Measurements from ENCODE around the gene RETREG2.

Gene RETREG2

DNA sequence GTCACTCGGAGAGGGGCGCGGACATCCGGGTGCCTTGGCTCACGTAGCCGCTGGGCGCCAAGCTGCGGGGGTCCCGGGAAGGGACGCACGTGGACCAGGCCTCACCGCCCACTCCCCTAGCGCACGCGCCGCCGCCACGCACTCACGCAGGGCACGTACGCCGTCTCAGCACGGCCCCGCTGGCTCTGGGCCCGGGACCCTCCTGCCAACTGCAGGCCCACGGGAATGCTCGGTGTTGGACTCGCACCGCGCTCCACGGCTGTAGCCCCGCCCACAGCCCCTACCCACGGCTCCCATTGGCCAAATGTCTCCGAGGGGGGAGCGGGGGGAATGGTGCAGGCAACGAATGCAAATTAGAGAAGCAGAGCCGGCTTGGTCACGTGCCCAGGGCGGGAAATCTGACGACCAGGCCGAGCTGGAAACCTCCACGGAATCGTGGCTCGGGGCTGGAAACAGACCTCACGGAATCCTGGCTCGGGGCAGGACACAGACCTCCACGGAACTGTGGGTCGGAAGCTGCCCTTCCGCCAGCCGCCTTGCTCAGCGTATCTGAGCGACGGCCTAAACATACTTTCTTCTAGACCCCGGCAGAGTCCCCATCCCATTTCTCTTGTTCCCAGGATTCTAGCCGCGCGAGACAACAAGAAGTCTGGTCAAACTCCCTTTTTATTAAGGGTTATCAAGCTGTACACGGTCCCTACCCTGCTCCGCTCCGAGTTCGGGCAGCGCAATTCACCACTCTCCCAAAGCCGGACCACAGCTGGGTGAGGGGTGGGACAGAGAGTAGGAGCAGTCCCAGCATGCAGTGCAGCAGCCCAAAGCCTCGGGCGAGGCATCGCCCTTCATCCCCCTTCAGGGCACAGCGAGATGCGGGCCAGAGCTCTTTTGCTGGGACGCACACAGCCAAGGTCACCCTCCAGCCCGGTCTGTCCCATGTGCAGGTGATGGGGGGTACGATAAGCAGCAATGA, 40.9 kb downstream of the RETREG2 start, which contains the start of gene ABCB6:
Gene ABCB6, minus strand, starts transcription at position 227 of the 970 bp plus-strand sequence. CDS start 285 bp downstream, outside the sequence.
- DNase-seq (ENCODE audit: low spot score): peak; percentile 94
- TF ChIP-seq CTCF (IDR thresholded peaks at IDR 0.05; ENCODE audit: extremely low read depth, missing control alignments): no peak

- DNase-seq (ENCODE audit: low spot score): no peak
- TF ChIP-seq CTCF (IDR thresholded peaks at IDR 0.05; ENCODE audit: extremely low read depth, missing control alignments): no peak
Observed at GRCh38 chr2:219219784-219220532, 41.9 kb downstream of the RETREG2 start.

- DNase-seq (ENCODE audit: low spot score): no peak
- no peak for TF ChIP-seq CTCF (IDR thresholded peaks at IDR 0.05; ENCODE audit: extremely low read depth, missing control alignments)
Observed at GRCh38 chr2:219220652-219221402, 42.8 kb downstream of the RETREG2 start.

- no peak for DNase-seq (ENCODE audit: low spot score)
- no peak for TF ChIP-seq CTCF (IDR thresholded peaks at IDR 0.05; ENCODE audit: extremely low read depth, missing control alignments)
Observed at GRCh38 chr2:219221957-219222518, 44.0 kb downstream of the RETREG2 start.

DNA sequence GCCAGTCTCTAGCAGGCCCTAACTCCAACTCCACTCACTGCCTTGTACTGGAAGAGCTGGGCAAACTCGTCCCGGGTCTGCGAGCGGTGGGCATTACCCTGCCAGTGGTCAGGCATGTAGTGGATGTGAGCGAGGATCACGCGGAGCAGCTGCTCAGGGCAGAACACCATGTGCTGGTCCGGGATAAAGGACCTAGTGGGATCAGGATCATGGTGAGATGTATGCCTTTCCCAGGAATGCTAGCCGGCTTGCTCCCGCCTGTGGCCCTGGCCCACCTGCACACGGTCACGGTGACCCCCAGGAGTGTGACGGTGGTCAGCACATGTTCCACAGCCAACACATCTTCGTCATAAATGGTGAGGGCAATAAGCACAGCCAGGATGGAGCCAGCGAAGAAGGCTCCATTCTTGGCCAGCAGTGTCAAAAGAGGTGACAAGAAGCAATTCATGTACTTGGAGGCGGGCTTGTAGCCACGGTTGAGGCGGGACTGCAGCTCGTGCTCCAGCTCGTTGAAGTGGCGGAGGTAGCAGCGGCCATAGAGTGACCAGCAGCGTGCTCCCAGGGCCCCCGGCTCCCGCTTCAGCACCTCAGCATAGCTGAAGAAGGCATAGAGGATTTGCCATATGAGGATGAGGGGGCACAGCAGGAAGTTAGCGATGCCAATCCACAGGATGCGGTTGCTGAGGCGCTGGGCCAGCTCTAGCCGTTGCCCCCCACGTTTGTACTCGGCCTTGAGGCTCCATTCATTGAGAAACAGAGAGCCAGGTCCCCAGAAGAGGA, 45.9 kb downstream of the RETREG2 start:
- DNase-seq (ENCODE audit: low spot score): no peak
- no peak for TF ChIP-seq CTCF (IDR thresholded peaks at IDR 0.05; ENCODE audit: extremely low read depth, missing control alignments)

DNA sequence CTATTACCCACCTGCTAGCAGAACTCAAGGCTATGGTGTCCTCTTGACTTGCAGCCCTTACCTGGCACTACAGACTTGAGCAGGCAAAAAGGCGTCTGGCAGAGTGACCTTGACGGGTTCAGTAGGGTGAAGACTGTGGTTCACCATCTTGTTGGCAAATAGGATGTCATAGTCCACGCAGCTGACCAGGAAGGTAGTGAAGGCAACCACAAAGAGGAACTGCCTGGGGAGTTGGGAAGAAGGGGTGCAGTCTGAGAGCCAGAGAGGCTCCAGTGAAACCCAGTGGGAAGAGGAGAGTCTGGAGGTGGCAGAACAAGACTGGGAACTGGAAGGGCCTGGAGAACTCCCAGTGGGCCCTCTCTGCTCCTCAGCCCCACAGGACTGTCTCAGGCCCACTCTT, 47.3 kb downstream of the RETREG2 start:
- no peak for DNase-seq (ENCODE audit: low spot score)
- TF ChIP-seq CTCF (IDR thresholded peaks at IDR 0.05; ENCODE audit: extremely low read depth, missing control alignments): no peak

All from GM20000 (cell line).